Immature natural killer cell (primary cell): Measurements from ENCODE around the gene HRH1. TPM values are rescaled to one million over a fixed set of nuclear protein-coding genes. Genes with fewer than 3 reads are reported as not detected.

Source experiments
- DNase-seq, 3 donors: peaks; one replicate each; pipeline ENCODE4 v3.0.0; 2022; ENCODE audit warnings: mixed read lengths in 1 of 3
- H3K27ac Mint-ChIP-seq, 6 donors: one replicate each; pipeline ENCODE4 v1.8.0; 2020; ENCODE audit warnings: mixed read lengths in 6 of 6, mild to moderate bottlenecking in 5 of 6, inconsistent platforms in 4 of 6, moderate library complexity in 3 of 6
- H3K27me3 Mint-ChIP-seq, 3 donors: one replicate each; pipeline ENCODE4 v1.8.0; 2020 to 2021; ENCODE audit warnings: low read depth in 3 of 3, mild to moderate bottlenecking in 3 of 3, mixed read lengths in 3 of 3, moderate library complexity in 3 of 3, inconsistent platforms in 1 of 3
- H3K36me3 Mint-ChIP-seq, 3 donors: one replicate each; pipeline ENCODE4 v1.8.0; 2020; ENCODE audit warnings: mixed read lengths in 3 of 3, inconsistent platforms in 2 of 3, mild to moderate bottlenecking in 2 of 3
- H3K4me1 Mint-ChIP-seq, 2 donors: one replicate each; pipeline ENCODE4 v1.8.0; 2020; ENCODE audit warnings: inconsistent platforms in 2 of 2, mild to moderate bottlenecking in 2 of 2, mixed read lengths in 2 of 2, moderate library complexity in 1 of 2
- H3K4me3 Mint-ChIP-seq, 5 donors: one replicate each; pipeline ENCODE4 v1.8.0; 2020; ENCODE audit warnings: mild to moderate bottlenecking in 5 of 5, mixed read lengths in 5 of 5, inconsistent platforms in 3 of 5, moderate library complexity in 3 of 5
- H3K9me3 Mint-ChIP-seq, 6 donors: one replicate each; pipeline ENCODE4 v1.8.0; 2020; ENCODE audit warnings: mild to moderate bottlenecking in 6 of 6, mixed read lengths in 6 of 6, inconsistent platforms in 4 of 6, moderate library complexity in 3 of 6
- polyA plus RNA-seq, 3 donors: library from polyadenylated mRNA; unstranded; fragments of 300-500 nt; fragmentation: Illumina TruSeq; gene quantifications; one replicate each; pipeline ENCODE4 v1.2.3, GENCODE V29; 2021

Gene HRH1
- polyA plus RNA-seq, 3 donors from 2014 or later, result 0.97 TPM; not detected in 2

GRCh38 chr3:11260460-11260859 is 106.2 kb downstream of the HRH1 start:
- DNase-seq, result peak in 1 of 3 donors; percentile 6
- Mint-ChIP-seq H3K4me3 (no peak overlapping the region), H3K9me3 (no peaks in the 10 kb centered on the region), H3K36me3 (no peaks in the 10 kb centered on the region), H3K4me1 (no peaks in the 10 kb centered on the region), H3K27me3 (peaks cover 2 to 9% (median 7%) of the 10 kb centered on the region in 3 donors), H3K27ac (no peak overlapping the region)

DNA sequence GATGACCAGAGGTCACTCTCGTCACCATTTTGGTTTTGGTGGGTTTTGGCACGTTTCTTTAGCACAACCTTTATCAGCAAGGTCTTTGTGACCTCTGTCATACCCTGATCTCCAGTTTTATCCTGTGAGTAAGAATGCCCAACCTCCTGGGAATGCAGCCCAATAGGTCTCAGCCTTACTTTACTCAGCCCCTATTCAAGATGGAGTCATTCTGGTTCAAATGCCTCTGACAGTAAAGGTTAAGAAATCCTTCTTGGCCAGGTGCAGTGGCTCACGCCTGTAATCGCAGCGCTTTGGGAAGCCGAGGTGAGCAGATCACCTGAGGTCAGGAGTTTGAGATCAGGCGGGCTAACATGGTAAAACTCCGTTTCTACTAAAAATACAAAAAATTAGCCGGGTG is 114.7 kb downstream of the HRH1 start:
- no peak overlapping the region for H3K4me3 Mint-ChIP-seq
- H3K27ac Mint-ChIP-seq, result no peak overlapping the region
- no peaks in the 10 kb centered on the region for H3K9me3 Mint-ChIP-seq
- H3K4me1 Mint-ChIP-seq, result peaks cover 24% of the 10 kb centered on the region in 2 donors
- DNase-seq, result no peak
- no peaks in the 10 kb centered on the region for H3K36me3 Mint-ChIP-seq
- peaks cover 8 to 24% (median 12%) of the 10 kb centered on the region in 3 donors for H3K27me3 Mint-ChIP-seq

- Mint-ChIP-seq H3K27me3 (peaks cover 8 to 14% (median 13%) of the 10 kb centered on the region in 3 donors), H3K36me3 (peaks cover 16 to 23% (median 17%) of the 10 kb centered on the region in 3 donors), H3K4me3 (peak within 1 kb of the TSS; percentile 86 to 98 (median 97)), H3K4me1 (peaks cover 49 to 53% of the 10 kb centered on the region in 2 donors), H3K9me3 (peaks cover 0 to 4% (median 0%) of the 10 kb centered on the region in 6 donors), H3K27ac (peak within 1 kb of the TSS; percentile 95 to 99 (median 98))
- peak; percentile 97 to 98 (median 97) for DNase-seq
These were observed 118.0 kb downstream of the HRH1 start, which contains the start of gene ATG7 for GRCh38 chr3:11271986-11272904. Gene ATG7 (plus strand): TSS chr3:11272397. CDS start chr3:11298696, 26,299 bp downstream.

- peak in 2 of 3 donors; percentile 2 to 7 for DNase-seq
These were observed 118.7 kb downstream of the HRH1 start for GRCh38 chr3:11272906-11273574.

GRCh38 chr3:11273891-11274291 is 119.6 kb downstream of the HRH1 start:
- H3K4me3 Mint-ChIP-seq, result peak overlapping the region; percentile 55 to 98 (median 94)
- peaks cover 0 to 4% (median 0%) of the 10 kb centered on the region in 6 donors for H3K9me3 Mint-ChIP-seq
- H3K4me1 Mint-ChIP-seq, result peaks cover 49 to 59% of the 10 kb centered on the region in 2 donors
- no peak for DNase-seq
- H3K27me3 Mint-ChIP-seq, result peaks cover 7 to 13% (median 8%) of the 10 kb centered on the region in 3 donors
- H3K27ac Mint-ChIP-seq, result peak overlapping the region; percentile 68 to 99 (median 98)
- H3K36me3 Mint-ChIP-seq, result peaks cover 18 to 29% (median 27%) of the 10 kb centered on the region in 3 donors

More at GRCh38 chr3:11272906-11273574, 118.7 kb downstream of the HRH1 start:
- H3K36me3 Mint-ChIP-seq, result peaks cover 18 to 29% (median 22%) of the 10 kb centered on the region in 3 donors
- H3K4me3 Mint-ChIP-seq, result peak overlapping the region; percentile 86 to 98 (median 97)
- H3K4me1 Mint-ChIP-seq, result peaks cover 49 to 54% of the 10 kb centered on the region in 2 donors
- peak overlapping the region; percentile 95 to 99 (median 98) for H3K27ac Mint-ChIP-seq
- H3K27me3 Mint-ChIP-seq, result peaks cover 8 to 13% (median 11%) of the 10 kb centered on the region in 3 donors
- H3K9me3 Mint-ChIP-seq, result peaks cover 0 to 4% (median 0%) of the 10 kb centered on the region in 6 donors

DNA sequence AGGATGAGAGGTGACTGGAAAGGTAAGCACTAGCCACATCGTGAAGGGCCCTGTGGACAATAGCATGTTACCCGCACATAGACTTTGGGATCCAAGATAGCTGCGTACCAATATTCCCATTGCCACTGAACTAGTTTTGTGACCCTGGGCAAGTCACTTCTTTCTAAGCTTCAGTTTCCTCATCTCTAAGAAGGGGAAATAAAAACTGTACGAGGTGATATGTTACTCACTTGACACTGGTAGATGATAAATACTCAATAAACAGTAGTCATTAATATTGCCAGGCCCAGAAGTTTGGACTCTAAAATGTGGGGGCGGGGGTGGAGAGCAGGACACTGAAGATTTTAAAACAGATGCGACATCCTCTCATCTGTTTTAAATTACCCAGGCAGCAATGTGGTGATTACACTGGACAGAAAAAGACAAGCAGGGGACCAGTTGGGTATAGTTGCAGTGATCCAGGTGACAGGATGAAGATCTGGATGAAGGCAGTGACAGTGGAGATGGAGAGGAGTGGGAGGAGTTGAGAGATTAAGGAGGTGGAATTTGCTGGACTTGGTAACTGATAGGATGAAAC is 120.4 kb downstream of the HRH1 start:
- H3K9me3 Mint-ChIP-seq, result peaks cover 0 to 4% (median 0%) of the 10 kb centered on the region in 6 donors
- H3K4me1 Mint-ChIP-seq, result peaks cover 50 to 59% of the 10 kb centered on the region in 2 donors
- H3K27me3 Mint-ChIP-seq, result peaks cover 6 to 13% (median 8%) of the 10 kb centered on the region in 3 donors
- no peak for DNase-seq
- peak overlapping the region in 4 of 5 donors; percentile 9 to 44 (median 33) for H3K4me3 Mint-ChIP-seq
- H3K36me3 Mint-ChIP-seq, result peaks cover 18 to 29% (median 29%) of the 10 kb centered on the region in 3 donors
- peak overlapping the region; percentile 51 to 99 (median 98) for H3K27ac Mint-ChIP-seq

DNA sequence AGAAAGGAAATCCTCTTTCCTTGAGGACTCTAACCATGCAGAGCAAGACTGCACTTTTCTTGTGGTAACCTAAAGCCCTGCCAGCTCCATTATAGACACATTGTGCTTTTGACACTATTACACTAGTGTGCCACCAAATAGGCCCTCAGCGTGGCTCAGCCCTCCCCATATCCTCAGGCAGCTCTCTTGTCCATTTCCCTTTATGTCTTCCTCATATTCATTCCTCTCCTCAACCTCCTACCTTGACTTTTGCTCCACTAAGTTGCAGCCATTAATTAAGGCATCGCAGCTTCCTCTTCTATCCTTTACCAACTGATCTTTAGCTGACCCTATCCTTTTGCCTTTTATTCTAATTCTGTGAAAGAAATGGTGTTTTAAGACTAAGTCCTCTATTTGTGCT is 121.6 kb downstream of the HRH1 start:
- H3K9me3 Mint-ChIP-seq, result peaks cover 0 to 4% (median 0%) of the 10 kb centered on the region in 6 donors
- H3K36me3 Mint-ChIP-seq, result peaks cover 18 to 38% (median 29%) of the 10 kb centered on the region in 3 donors
- H3K4me3 Mint-ChIP-seq, result no peak overlapping the region
- peak overlapping the region in 4 of 6 donors; percentile 24 to 61 (median 50) for H3K27ac Mint-ChIP-seq
- peaks cover 51 to 59% of the 10 kb centered on the region in 2 donors for H3K4me1 Mint-ChIP-seq
- peaks cover 6 to 13% (median 8%) of the 10 kb centered on the region in 3 donors for H3K27me3 Mint-ChIP-seq
- DNase-seq, result no peak

- H3K27ac Mint-ChIP-seq, result peak overlapping the region in 3 of 6 donors; percentile 20 to 55 (median 55)
- peaks cover 48 to 56% of the 10 kb centered on the region in 2 donors for H3K4me1 Mint-ChIP-seq
- H3K27me3 Mint-ChIP-seq, result peaks cover 5 to 13% (median 8%) of the 10 kb centered on the region in 3 donors
- H3K9me3 Mint-ChIP-seq, result peaks cover 0 to 4% (median 0%) of the 10 kb centered on the region in 6 donors
- no peak for DNase-seq
- H3K36me3 Mint-ChIP-seq, result peaks cover 18 to 40% (median 31%) of the 10 kb centered on the region in 3 donors
- no peak overlapping the region for H3K4me3 Mint-ChIP-seq
These were observed 122.6 kb downstream of the HRH1 start for GRCh38 chr3:11276901-11277300.

GRCh38 chr3:11282250-11283138 is 128.2 kb downstream of the HRH1 start:
- no peaks in the 10 kb centered on the region for H3K9me3 Mint-ChIP-seq
- peaks cover 11 to 33% (median 21%) of the 10 kb centered on the region in 3 donors for H3K36me3 Mint-ChIP-seq
- peaks cover 0 to 2% (median 2%) of the 10 kb centered on the region in 3 donors for H3K27me3 Mint-ChIP-seq
- DNase-seq, result no peak
- H3K4me3 Mint-ChIP-seq, result no peak overlapping the region
- peak overlapping the region in 4 of 6 donors; percentile 25 to 71 (median 48) for H3K27ac Mint-ChIP-seq
- H3K4me1 Mint-ChIP-seq, result peaks cover 16 to 25% of the 10 kb centered on the region in 2 donors

DNA sequence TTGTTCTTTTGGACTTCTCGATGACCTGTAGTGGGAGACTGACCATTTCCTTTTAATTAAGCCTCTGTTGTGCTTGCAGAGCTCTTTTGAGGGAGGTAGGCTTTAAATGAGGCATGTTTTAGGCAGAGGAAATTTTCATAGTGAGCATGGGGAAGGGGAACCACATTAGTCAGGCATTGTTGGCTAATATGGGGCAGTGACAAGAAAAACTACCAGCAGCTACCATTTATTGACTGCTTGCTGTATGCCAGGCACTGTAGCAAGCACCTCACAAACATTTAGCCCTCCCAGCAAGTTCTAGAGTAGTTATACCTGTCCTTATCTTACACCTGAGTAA is 128.8 kb downstream of the HRH1 start:
- DNase-seq, result no peak
- Mint-ChIP-seq H3K4me3 (no peak overlapping the region), H3K27me3 (peaks cover 0 to 2% (median 2%) of the 10 kb centered on the region in 3 donors), H3K36me3 (peaks cover 11 to 30% (median 17%) of the 10 kb centered on the region in 3 donors), H3K9me3 (no peaks in the 10 kb centered on the region), H3K4me1 (peaks cover 21 to 32% of the 10 kb centered on the region in 2 donors), H3K27ac (peak overlapping the region in 2 of 6 donors; percentile 20 to 67)

- DNase-seq, result no peak
- no peaks in the 10 kb centered on the region for H3K9me3 Mint-ChIP-seq
- H3K4me1 Mint-ChIP-seq, result peaks cover 30 to 35% of the 10 kb centered on the region in 2 donors
- peaks cover 11 to 25% (median 17%) of the 10 kb centered on the region in 3 donors for H3K36me3 Mint-ChIP-seq
- H3K4me3 Mint-ChIP-seq, result no peak overlapping the region
- peak overlapping the region in 2 of 6 donors; percentile 34 to 49 for H3K27ac Mint-ChIP-seq
- H3K27me3 Mint-ChIP-seq, result peaks cover 0 to 2% (median 2%) of the 10 kb centered on the region in 3 donors
These were observed 129.7 kb downstream of the HRH1 start for GRCh38 chr3:11284011-11284410.

- peak overlapping the region in 1 of 6 donors; percentile 8 for H3K27ac Mint-ChIP-seq
These were observed 131.2 kb downstream of the HRH1 start for GRCh38 chr3:11285471-11285870.

More at GRCh38 chr3:11285471-11285870, 131.2 kb downstream of the HRH1 start:
- Mint-ChIP-seq H3K36me3 (peaks cover 11 to 17% (median 15%) of the 10 kb centered on the region in 3 donors), H3K9me3 (no peaks in the 10 kb centered on the region), H3K27me3 (peaks cover 0 to 2% (median 2%) of the 10 kb centered on the region in 3 donors), H3K4me3 (no peak overlapping the region), H3K4me1 (peaks cover 43 to 50% of the 10 kb centered on the region in 2 donors)
- DNase-seq, result no peak
